ENCODE data around the gene GRIN3B. TPM values are rescaled to one million over a fixed set of nuclear protein-coding genes. Genes with fewer than 3 reads are reported as not detected.

The GRIN3B gene
- total RNA-seq, 4 donors from 2014 or later: not detected

DNA sequence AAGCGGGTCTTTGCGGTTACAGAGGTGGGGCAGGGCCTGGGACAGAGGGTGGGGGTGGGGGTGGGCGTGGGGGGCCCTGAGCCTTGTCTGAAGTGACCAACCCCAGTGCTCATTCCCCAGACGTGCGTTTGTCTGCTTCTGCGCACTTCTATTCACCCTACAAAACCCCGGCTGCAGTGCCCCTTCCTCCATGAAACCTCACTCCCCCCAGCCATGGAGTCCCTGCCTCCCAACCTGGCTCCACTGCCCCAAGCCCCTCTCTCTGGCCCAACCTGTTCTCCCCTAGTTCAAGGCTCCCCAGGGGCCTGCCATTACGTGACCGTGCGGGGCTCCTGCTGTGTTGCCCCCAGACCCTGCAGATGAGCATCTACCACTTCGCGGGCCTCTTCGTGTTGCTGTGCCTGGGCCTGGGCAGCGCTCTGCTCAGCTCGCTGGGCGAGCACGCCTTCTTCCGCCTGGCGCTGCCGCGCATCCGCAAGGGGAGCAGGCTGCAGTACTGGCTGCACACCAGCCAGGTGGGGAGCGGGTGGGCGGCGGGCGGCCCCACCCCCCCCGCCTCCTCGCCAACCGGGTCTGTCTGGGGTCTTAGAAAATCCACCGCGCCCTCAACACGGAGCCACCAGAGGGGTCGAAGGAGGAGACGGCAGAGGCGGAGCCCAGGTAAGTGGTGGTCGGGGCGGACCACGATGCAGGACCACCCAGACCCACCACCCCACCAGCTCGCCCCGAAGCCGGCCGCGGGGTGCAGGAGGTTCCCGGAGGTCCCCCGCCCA is 8.2 kb downstream of the GRIN3B start:
- Histone ChIP-seq H3K36me3 (peaks cover 0 to 38% of the 10 kb centered on the region in 2 donors), H3K27me3 (peaks cover 0 to 4% (median 0%) of the 10 kb centered on the region in 3 donors), H3K4me3 (no peak overlapping the region), H3K4me1 (no peaks in the 10 kb centered on the region), H3K9me3 (no peaks in the 10 kb centered on the region), H3K27ac (no peak overlapping the region)
- intact Hi-C loops (cut with DNase I; ENCODE audit: low total_unique reads) (no loop called here), in situ Hi-C loops (cut with MboI; ENCODE audit: low sequenced_read_pairs in 4 of 4) (no loop called here)
- DNase-seq (no peak), ATAC-seq (no peak)
- TF ChIP-seq, protein P1, sequence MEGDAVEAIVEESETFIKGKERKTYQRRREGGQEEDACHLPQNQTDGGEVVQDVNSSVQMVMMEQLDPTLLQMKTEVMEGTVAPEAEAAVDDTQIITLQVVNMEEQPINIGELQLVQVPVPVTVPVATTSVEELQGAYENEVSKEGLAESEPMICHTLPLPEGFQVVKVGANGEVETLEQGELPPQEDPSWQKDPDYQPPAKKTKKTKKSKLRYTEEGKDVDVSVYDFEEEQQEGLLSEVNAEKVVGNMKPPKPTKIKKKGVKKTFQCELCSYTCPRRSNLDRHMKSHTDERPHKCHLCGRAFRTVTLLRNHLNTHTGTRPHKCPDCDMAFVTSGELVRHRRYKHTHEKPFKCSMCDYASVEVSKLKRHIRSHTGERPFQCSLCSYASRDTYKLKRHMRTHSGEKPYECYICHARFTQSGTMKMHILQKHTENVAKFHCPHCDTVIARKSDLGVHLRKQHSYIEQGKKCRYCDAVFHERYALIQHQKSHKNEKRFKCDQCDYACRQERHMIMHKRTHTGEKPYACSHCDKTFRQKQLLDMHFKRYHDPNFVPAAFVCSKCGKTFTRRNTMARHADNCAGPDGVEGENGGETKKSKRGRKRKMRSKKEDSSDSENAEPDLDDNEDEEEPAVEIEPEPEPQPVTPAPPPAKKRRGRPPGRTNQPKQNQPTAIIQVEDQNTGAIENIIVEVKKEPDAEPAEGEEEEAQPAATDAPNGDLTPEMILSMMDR (IDR thresholded peaks at IDR 0.05 in 4 of 5, conservative IDR thresholded peaks at IDR 0.05 in 1 of 5): no peak
- no peak for TF ChIP-seq POLR2A (IDR thresholded peaks at IDR 0.05)

DNA sequence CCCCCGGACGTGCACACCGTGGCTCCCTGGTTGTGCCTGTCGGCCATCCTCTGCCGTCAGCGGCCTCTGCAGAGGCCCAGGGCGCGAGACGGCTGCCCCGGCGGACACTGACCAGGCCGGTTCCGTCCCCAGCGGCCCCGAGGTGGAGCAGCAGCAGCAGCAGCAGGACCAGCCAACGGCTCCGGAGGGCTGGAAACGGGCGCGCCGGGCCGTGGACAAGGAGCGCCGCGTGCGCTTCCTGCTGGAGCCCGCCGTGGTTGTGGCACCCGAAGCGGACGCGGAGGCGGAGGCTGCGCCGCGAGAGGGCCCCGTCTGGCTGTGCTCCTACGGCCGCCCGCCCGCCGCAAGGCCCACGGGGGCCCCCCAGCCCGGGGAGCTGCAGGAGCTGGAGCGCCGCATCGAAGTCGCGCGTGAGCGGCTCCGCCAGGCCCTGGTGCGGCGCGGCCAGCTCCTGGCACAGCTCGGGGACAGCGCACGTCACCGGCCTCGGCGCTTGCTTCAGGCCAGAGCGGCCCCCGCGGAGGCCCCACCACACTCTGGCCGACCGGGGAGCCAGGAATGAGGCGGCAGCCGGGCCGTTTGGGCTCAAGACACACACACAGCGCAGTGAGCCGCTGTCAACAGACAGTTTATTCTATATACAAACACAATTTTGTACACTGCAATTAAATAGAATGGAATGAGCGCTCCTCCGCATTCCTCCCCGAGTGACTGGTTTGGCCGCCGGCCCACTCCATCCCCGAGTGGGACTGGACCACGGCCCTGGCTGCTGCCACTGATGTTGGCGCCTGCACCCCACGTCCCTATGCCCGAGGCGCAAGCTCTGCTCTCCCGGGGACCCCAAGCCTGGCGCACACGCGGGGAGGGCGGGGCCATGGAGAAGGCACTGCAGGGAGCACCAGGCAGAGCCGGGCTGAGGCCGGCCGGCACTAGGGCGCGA is 9.1 kb downstream of the GRIN3B start:
- H3K4me1 ChIP-seq: no peaks in the 10 kb centered on the region
- no peak overlapping the region for H3K27ac ChIP-seq
- H3K36me3 ChIP-seq: peaks cover 0 to 43% of the 10 kb centered on the region in 2 donors
- intact Hi-C loops (cut with DNase I; ENCODE audit: low total_unique reads): no loop called here
- H3K4me3 ChIP-seq: no peak overlapping the region
- in situ Hi-C loops (cut with MboI; ENCODE audit: low sequenced_read_pairs in 4 of 4): no loop called here
- H3K9me3 ChIP-seq: no peaks in the 10 kb centered on the region
- TF ChIP-seq, protein P1 (IDR thresholded peaks at IDR 0.05 in 4 of 5, conservative IDR thresholded peaks at IDR 0.05 in 1 of 5): no peak
- TF ChIP-seq POLR2A (IDR thresholded peaks at IDR 0.05): no peak
- DNase-seq (no peak), ATAC-seq (no peak)
- peaks cover 0 to under 1% (median 0%) of the 10 kb centered on the region in 3 donors for H3K27me3 ChIP-seq

DNA sequence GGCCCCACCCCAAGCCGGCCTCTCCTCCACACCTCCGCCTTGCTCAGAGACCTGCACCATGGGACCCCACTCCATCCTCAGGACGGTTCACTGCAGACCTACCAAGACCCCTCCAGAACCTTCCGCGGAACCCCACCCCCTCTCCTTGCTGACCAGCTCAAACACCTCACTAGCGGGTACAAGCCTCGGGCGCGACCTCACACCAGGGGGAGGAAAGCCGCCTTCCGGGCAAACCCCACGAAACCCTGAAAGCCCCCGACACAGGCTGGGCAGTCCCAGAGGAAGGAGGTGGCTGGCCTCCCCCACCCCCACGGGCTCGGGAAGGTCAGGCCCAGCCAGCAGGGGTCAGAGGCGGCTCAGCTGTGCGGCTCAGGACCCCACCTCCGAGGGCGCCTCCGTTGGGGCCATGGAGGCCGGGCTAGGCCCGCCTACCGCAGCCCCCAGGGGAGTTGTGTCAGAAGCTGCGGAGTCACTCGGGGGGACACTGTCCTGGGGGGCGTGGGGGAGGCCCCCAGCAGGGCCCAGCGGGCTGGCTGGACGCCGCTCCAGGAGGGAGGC is 9.8 kb downstream of the GRIN3B start:
- TF ChIP-seq, protein P1 (IDR thresholded peaks at IDR 0.05 in 4 of 5, conservative IDR thresholded peaks at IDR 0.05 in 1 of 5): no peak
- no peak for TF ChIP-seq POLR2A (IDR thresholded peaks at IDR 0.05)
- H3K27me3 ChIP-seq: no peaks in the 10 kb centered on the region
- peaks cover 0 to 43% of the 10 kb centered on the region in 2 donors for H3K36me3 ChIP-seq
- no peak overlapping the region for H3K4me3 ChIP-seq
- no peak for DNase-seq
- intact Hi-C loops (cut with DNase I; ENCODE audit: low total_unique reads): no loop called here
- H3K9me3 ChIP-seq: no peaks in the 10 kb centered on the region
- H3K27ac ChIP-seq: no peak overlapping the region
- no peak for ATAC-seq
- in situ Hi-C loops (cut with MboI; ENCODE audit: low sequenced_read_pairs in 4 of 4): no loop called here
- H3K4me1 ChIP-seq: peaks cover 2 to 5% of the 10 kb centered on the region in 2 donors

DNA sequence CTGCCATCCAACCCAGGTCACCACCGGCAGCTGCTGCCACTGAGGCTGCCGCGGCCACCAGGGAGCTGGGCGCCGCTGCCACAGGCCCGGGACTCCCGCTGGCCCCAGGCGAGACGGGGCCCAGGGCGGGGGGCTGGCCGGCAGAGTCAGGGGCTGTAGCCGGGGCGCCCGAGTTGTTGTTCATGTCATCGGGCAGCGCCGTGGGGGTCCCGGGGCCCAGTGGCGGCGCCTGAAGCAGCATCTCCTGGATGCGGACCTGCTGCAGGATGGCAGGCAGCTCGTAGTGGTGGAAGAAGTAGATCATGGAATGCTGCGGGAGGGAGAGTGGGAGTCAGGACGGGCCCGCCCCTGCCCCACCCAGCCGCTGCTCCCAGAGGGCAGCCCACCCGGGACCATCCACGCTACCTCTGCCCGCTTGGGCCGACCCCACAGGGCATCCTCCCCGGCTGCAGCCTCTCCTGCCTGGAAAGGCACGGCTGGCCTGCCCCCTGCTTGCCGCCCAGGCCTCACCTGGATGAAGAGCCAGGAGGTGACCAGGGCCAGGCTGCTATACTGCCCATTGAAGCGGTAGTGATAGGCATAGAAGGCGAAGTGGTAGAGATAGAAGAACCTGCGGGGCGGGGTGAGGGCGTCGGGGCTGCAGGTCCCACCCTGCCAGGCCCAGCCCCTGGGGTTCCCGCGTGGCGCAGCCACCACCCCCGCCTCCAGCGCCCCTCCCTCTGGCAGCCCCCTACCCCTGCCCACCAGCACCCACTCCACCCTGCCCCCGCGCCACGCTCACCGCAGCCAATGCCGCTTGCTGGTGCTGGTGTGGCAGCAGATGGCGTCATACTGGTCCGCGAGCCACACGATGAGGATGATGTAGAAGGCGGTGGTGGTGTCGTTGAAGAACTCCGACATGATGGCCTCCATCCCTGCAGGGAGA is 10.6 kb downstream of the GRIN3B start:
- Histone ChIP-seq H3K27ac (no peak overlapping the region), H3K27me3 (no peaks in the 10 kb centered on the region), H3K4me3 (no peak overlapping the region), H3K36me3 (peaks cover 0 to 43% of the 10 kb centered on the region in 2 donors), H3K4me1 (peaks cover 9 to 13% of the 10 kb centered on the region in 2 donors), H3K9me3 (no peaks in the 10 kb centered on the region)
- in situ Hi-C loops (cut with MboI; ENCODE audit: low sequenced_read_pairs in 4 of 4): no loop called here
- intact Hi-C loops (cut with DNase I; ENCODE audit: low total_unique reads): no loop called here
- ATAC-seq: no peak
- TF ChIP-seq POLR2A (IDR thresholded peaks at IDR 0.05): no peak
- TF ChIP-seq, protein P1 (IDR thresholded peaks at IDR 0.05 in 4 of 5, conservative IDR thresholded peaks at IDR 0.05 in 1 of 5): no peak
- no peak for DNase-seq
